ENCODE measurements around the gene ABCC1. TPM values are rescaled to one million over a fixed set of nuclear protein-coding genes. Genes with fewer than 3 reads are reported as not detected.

Gene ABCC1
- total RNA-seq, 2 donors from 2014 or later: 15.2 to 27.5 TPM

DNA sequence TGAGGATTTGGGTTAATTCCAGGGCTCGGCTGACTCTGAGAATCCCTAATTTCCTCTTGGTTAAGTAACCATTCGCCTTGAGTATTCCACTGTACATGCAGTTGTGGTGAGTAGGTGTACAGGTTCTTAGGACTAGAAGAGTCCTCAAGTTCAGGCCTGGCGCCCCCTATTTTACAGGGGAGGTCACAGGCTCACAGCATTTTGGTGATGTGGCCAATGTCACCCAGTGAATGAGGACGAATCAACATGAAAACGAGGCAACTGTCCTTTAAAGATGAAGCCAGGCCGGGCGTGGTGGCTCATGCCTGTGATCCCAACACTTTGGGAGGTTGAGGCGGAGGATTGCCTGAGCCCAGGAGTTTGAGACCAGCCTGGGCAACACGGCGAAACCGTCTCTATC is 218.5 kb downstream of the ABCC1 start:
- TF ChIP-seq CTCF (IDR thresholded peaks at IDR 0.05): no peak
- Histone ChIP-seq H3K27ac (no peak overlapping the region), H3K27me3 (no peaks in the 10 kb centered on the region), H3K36me3 (no peaks in the 10 kb centered on the region), H3K9me3 (no peaks in the 10 kb centered on the region), H3K4me3 (no peak overlapping the region), H3K4me1 (no peaks in the 10 kb centered on the region)
- no peak for DNase-seq (ENCODE audit: low spot score)

- Histone ChIP-seq H3K36me3 (no peaks in the 10 kb centered on the region), H3K27ac (no peak overlapping the region), H3K4me3 (no peak overlapping the region), H3K9me3 (no peaks in the 10 kb centered on the region), H3K27me3 (no peaks in the 10 kb centered on the region), H3K4me1 (no peaks in the 10 kb centered on the region)
- DNase-seq (ENCODE audit: low spot score): no peak
- TF ChIP-seq CTCF (IDR thresholded peaks at IDR 0.05): no peak
Measured at GRCh38 chr16:16168431-16168830, 219.0 kb downstream of the ABCC1 start.

DNA sequence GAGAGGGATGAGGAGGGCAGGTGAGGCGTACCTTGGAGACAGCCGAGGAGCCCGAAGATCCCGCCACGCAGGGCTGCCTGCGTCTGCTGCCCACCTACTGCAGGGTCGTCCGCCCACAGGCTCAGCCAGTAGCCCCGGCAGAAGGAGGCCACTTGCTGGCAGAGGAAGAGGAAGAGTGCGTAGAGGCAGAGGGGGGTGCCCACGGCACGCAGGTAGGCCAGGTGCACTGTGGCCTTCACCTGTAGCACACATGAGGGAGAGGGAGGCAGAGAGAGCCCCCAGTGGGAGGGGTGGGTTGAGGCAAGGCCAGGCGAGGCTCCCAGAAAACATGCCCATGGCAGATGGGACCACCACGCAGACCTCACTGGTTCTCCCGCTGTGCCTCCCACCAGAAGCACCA is 220.2 kb downstream of the ABCC1 start:
- Histone ChIP-seq H3K27me3 (no peaks in the 10 kb centered on the region), H3K4me1 (no peaks in the 10 kb centered on the region), H3K36me3 (no peaks in the 10 kb centered on the region), H3K27ac (no peak overlapping the region), H3K4me3 (no peak overlapping the region), H3K9me3 (no peaks in the 10 kb centered on the region)
- DNase-seq (ENCODE audit: low spot score): no peak
- TF ChIP-seq CTCF (IDR thresholded peaks at IDR 0.05): no peak

GRCh38 chr16:16171332-16171919 is 222.0 kb downstream of the ABCC1 start:
- no peak for DNase-seq (ENCODE audit: low spot score)
- Histone ChIP-seq H3K9me3 (peaks cover 0 to 4% of the 10 kb centered on the region in 2 donors), H3K4me1 (no peaks in the 10 kb centered on the region), H3K27ac (no peak overlapping the region), H3K4me3 (no peak overlapping the region), H3K36me3 (no peaks in the 10 kb centered on the region), H3K27me3 (no peaks in the 10 kb centered on the region)
- TF ChIP-seq CTCF (IDR thresholded peaks at IDR 0.05): no peak

- Histone ChIP-seq H3K9me3 (peaks cover 0 to 5% of the 10 kb centered on the region in 2 donors), H3K4me3 (no peak overlapping the region), H3K27ac (no peak overlapping the region), H3K4me1 (no peaks in the 10 kb centered on the region), H3K36me3 (no peaks in the 10 kb centered on the region), H3K27me3 (no peaks in the 10 kb centered on the region)
- no peak for TF ChIP-seq CTCF (IDR thresholded peaks at IDR 0.05)
- no peak for DNase-seq (ENCODE audit: low spot score)
Measured at GRCh38 chr16:16172991-16173390, 223.6 kb downstream of the ABCC1 start.

DNA sequence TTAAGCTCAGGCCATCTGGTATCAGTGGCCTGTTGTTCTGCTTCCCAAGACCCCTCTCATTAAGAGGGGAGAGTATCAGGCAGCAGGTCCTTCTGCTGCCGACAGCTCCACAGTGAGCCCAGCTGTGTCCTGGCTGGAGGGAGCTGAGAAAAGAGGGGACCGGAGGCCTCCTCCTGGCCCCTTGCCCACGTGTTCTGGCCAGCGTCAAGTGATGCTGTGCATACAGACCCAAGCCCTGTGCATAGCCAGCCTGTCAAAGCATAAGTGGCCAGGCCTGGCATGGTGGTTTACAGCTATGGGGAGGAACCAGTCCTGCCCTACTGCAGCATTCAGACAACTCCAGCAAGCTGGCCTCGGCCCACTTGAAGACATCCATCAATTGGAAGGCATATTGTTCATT is 225.9 kb downstream of the ABCC1 start:
- DNase-seq (ENCODE audit: low spot score): no peak
- Histone ChIP-seq H3K4me3 (no peak overlapping the region), H3K27me3 (no peaks in the 10 kb centered on the region)

More for the DNA sequence above, 225.9 kb downstream of the ABCC1 start:
- no peaks in the 10 kb centered on the region for H3K4me1 ChIP-seq
- H3K36me3 ChIP-seq: no peaks in the 10 kb centered on the region
- no peak overlapping the region for H3K27ac ChIP-seq
- no peak for TF ChIP-seq CTCF (IDR thresholded peaks at IDR 0.05)
- peaks cover 0 to 5% of the 10 kb centered on the region in 2 donors for H3K9me3 ChIP-seq
